IPS-18a (cell line): ENCODE results near the gene PLXNB3.

ENCODE experiments used
- H3K27ac ChIP-seq: one replicate; pipeline ENCODE4 v1.5.1; 2013; ENCODE audit warnings: low read length
- H3K27me3 ChIP-seq: one replicate; pipeline ENCODE4 v1.6.1; 2013; ENCODE audit warnings: mild to moderate bottlenecking, low read length; ENCODE audit not compliant: control insufficient read depth, insufficient read depth
- H3K36me3 ChIP-seq: one replicate; pipeline ENCODE4 v1.6.1; 2013; ENCODE audit warnings: low read depth, low read length; ENCODE audit not compliant: control insufficient read depth
- H3K4me1 ChIP-seq: one replicate; pipeline ENCODE4 v1.6.1; 2013; ENCODE audit warnings: low read depth, low read length; ENCODE audit not compliant: control insufficient read depth
- H3K4me3 ChIP-seq: one replicate; pipeline ENCODE4 v1.5.1; 2013; ENCODE audit warnings: low read length
- H3K9ac ChIP-seq: one replicate; pipeline ENCODE4 v1.6.1; 2013; ENCODE audit warnings: mild to moderate bottlenecking, low read length, moderate library complexity
- H3K9me3 ChIP-seq: one replicate; pipeline ENCODE4 v1.6.1; 2013; ENCODE audit warnings: low read depth, low read length; ENCODE audit not compliant: control insufficient read depth

Gene PLXNB3

GRCh38 chrX:153794018-153794896 lies 30.2 kb downstream of the PLXNB3 start, which contains the start of the genes IDH3G and SSR4:
IDH3G (minus strand) TSS chrX:153794375; CDS start chrX:153794326, 49 bp downstream.
SSR4 (plus strand) TSS chrX:153794668; CDS start chrX:153794688, 20 bp downstream.
- no peak within 1 kb of the TSS for H3K27ac ChIP-seq
- peaks cover 7% of the 10 kb centered on the region for H3K36me3 ChIP-seq
- H3K4me3 ChIP-seq, result peak within 1 kb of the TSS; percentile 77
- peaks cover 3% of the 10 kb centered on the region for H3K9me3 ChIP-seq
- no peaks in the 10 kb centered on the region for H3K27me3 ChIP-seq
- H3K9ac ChIP-seq, result peak within 1 kb of the TSS; percentile 76
- H3K4me1 ChIP-seq, result no peaks in the 10 kb centered on the region

- H3K4me1 ChIP-seq, result no peaks in the 10 kb centered on the region
- peak overlapping the region; percentile 76 for H3K9ac ChIP-seq
- H3K36me3 ChIP-seq, result peaks cover 7% of the 10 kb centered on the region
Measured at GRCh38 chrX:153794897-153795816, 31.1 kb downstream of the PLXNB3 start.

GRCh38 chrX:153797415-153798015 lies 33.5 kb downstream of the PLXNB3 start:
- H3K27me3 ChIP-seq, result no peaks in the 10 kb centered on the region
- peaks cover 5% of the 10 kb centered on the region for H3K9me3 ChIP-seq
- H3K9ac ChIP-seq, result no peak overlapping the region
- H3K36me3 ChIP-seq, result peaks cover 7% of the 10 kb centered on the region
- H3K27ac ChIP-seq, result no peak overlapping the region
- H3K4me1 ChIP-seq, result no peaks in the 10 kb centered on the region
- H3K4me3 ChIP-seq, result no peak overlapping the region

More at GRCh38 chrX:153794897-153795816, 31.1 kb downstream of the PLXNB3 start:
- Histone ChIP-seq H3K27ac (no peak overlapping the region), H3K9me3 (peaks cover 3% of the 10 kb centered on the region), H3K4me3 (peak overlapping the region; percentile 77), H3K27me3 (no peaks in the 10 kb centered on the region)

- Histone ChIP-seq H3K36me3 (peaks cover 7% of the 10 kb centered on the region), H3K9me3 (peaks cover 8% of the 10 kb centered on the region), H3K4me3 (no peak overlapping the region), H3K9ac (no peak overlapping the region), H3K27me3 (no peaks in the 10 kb centered on the region), H3K27ac (no peak overlapping the region), H3K4me1 (no peaks in the 10 kb centered on the region)
Measured at GRCh38 chrX:153799326-153799725, 35.3 kb downstream of the PLXNB3 start.

- Histone ChIP-seq H3K9ac (no peak overlapping the region), H3K9me3 (peaks cover 8% of the 10 kb centered on the region), H3K27ac (no peak overlapping the region), H3K4me3 (no peak overlapping the region), H3K36me3 (peaks cover 7% of the 10 kb centered on the region), H3K4me1 (no peaks in the 10 kb centered on the region), H3K27me3 (no peaks in the 10 kb centered on the region)
Measured at GRCh38 chrX:153800177-153800722, 36.2 kb downstream of the PLXNB3 start.

- Histone ChIP-seq H3K4me3 (no peak overlapping the region), H3K9ac (no peak overlapping the region), H3K9me3 (peaks cover 8% of the 10 kb centered on the region), H3K4me1 (no peaks in the 10 kb centered on the region), H3K27me3 (no peaks in the 10 kb centered on the region), H3K27ac (no peak overlapping the region), H3K36me3 (peaks cover 7% of the 10 kb centered on the region)
Measured at GRCh38 chrX:153800746-153801145, 36.7 kb downstream of the PLXNB3 start.

GRCh38 chrX:153801669-153802068 lies 37.6 kb downstream of the PLXNB3 start:
- H3K9ac ChIP-seq, result no peak overlapping the region
- H3K27ac ChIP-seq, result no peak overlapping the region
- peaks cover 7% of the 10 kb centered on the region for H3K36me3 ChIP-seq
- H3K27me3 ChIP-seq, result no peaks in the 10 kb centered on the region
- no peaks in the 10 kb centered on the region for H3K4me1 ChIP-seq
- peaks cover 8% of the 10 kb centered on the region for H3K9me3 ChIP-seq
- no peak overlapping the region for H3K4me3 ChIP-seq

GRCh38 chrX:153802513-153803045 lies 38.5 kb downstream of the PLXNB3 start:
- H3K4me1 ChIP-seq, result no peaks in the 10 kb centered on the region
- peaks cover 5% of the 10 kb centered on the region for H3K9me3 ChIP-seq
- no peaks in the 10 kb centered on the region for H3K27me3 ChIP-seq
- no peak overlapping the region for H3K9ac ChIP-seq
- no peak overlapping the region for H3K4me3 ChIP-seq
- H3K27ac ChIP-seq, result no peak overlapping the region
- H3K36me3 ChIP-seq, result peaks cover 3% of the 10 kb centered on the region

GRCh38 chrX:153803211-153804099 lies 39.4 kb downstream of the PLXNB3 start:
- no peaks in the 10 kb centered on the region for H3K27me3 ChIP-seq
- H3K9ac ChIP-seq, result no peak overlapping the region
- no peak overlapping the region for H3K4me3 ChIP-seq
- H3K36me3 ChIP-seq, result no peaks in the 10 kb centered on the region
- no peak overlapping the region for H3K27ac ChIP-seq
- H3K9me3 ChIP-seq, result peaks cover 5% of the 10 kb centered on the region
- no peaks in the 10 kb centered on the region for H3K4me1 ChIP-seq

- Histone ChIP-seq H3K27me3 (no peaks in the 10 kb centered on the region), H3K27ac (no peak overlapping the region), H3K36me3 (no peaks in the 10 kb centered on the region), H3K9me3 (peaks cover 5% of the 10 kb centered on the region), H3K4me1 (no peaks in the 10 kb centered on the region), H3K9ac (no peak overlapping the region), H3K4me3 (no peak overlapping the region)
Measured at GRCh38 chrX:153804100-153804595, 40.1 kb downstream of the PLXNB3 start.
